ENCODE data around the gene CD44. TPM values are rescaled to one million over a fixed set of nuclear protein-coding genes. Genes with fewer than 3 reads are reported as not detected.

Gene CD44
- total RNA-seq, 1 donor from 2014 or later: 548 TPM

DNA sequence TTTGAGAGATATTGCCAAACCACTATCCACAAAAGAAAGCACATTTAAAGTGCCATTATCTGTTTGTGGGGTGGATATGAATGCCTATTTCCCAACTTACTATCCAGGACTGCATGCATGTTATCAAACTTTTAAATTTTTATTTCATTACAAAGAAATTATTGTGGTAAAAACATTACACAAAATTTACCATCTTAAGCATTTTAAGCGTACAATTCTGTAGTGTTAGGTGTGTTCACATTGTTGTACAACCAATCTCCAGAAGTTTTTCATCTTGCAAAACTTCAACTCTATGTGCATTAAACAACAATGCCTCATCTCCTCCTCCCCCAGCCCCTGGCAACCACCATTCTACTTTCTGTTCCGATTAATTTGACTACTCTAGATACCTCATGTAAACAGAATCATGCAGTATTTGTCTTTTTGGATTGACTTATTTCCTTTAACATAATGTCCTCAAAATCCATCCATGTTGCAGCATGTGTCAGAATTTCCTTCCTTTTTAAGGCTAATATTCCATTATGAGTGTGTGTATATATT, 17.6 kb upstream of the CD44 start:
- H3K9me3 ChIP-seq: no peaks in the 10 kb centered on the region
- no peaks in the 10 kb centered on the region for H3K27me3 ChIP-seq
- ATAC-seq (no peak), DNase-seq (no peak)
- H3K4me3 ChIP-seq: no peak overlapping the region
- no peak overlapping the region for H3K27ac ChIP-seq
- H3K4me1 ChIP-seq: peaks cover 4% of the 10 kb centered on the region
- TF ChIP-seq CTCF (IDR thresholded peaks at IDR 0.05): no peak
- H3K36me3 ChIP-seq: no peaks in the 10 kb centered on the region
- intact Hi-C loops (cut with DNase I): no loop called here

GRCh38 chr11:35122308-35122707, 16.7 kb upstream of the CD44 start:
- no peaks in the 10 kb centered on the region for H3K9me3 ChIP-seq
- TF ChIP-seq CTCF (IDR thresholded peaks at IDR 0.05): no peak
- intact Hi-C loops (cut with DNase I): no loop called here
- no peak overlapping the region for H3K4me3 ChIP-seq
- no peaks in the 10 kb centered on the region for H3K27me3 ChIP-seq
- no peaks in the 10 kb centered on the region for H3K4me1 ChIP-seq
- H3K36me3 ChIP-seq: no peaks in the 10 kb centered on the region
- ATAC-seq (no peak), DNase-seq (no peak)
- no peak overlapping the region for H3K27ac ChIP-seq

DNA sequence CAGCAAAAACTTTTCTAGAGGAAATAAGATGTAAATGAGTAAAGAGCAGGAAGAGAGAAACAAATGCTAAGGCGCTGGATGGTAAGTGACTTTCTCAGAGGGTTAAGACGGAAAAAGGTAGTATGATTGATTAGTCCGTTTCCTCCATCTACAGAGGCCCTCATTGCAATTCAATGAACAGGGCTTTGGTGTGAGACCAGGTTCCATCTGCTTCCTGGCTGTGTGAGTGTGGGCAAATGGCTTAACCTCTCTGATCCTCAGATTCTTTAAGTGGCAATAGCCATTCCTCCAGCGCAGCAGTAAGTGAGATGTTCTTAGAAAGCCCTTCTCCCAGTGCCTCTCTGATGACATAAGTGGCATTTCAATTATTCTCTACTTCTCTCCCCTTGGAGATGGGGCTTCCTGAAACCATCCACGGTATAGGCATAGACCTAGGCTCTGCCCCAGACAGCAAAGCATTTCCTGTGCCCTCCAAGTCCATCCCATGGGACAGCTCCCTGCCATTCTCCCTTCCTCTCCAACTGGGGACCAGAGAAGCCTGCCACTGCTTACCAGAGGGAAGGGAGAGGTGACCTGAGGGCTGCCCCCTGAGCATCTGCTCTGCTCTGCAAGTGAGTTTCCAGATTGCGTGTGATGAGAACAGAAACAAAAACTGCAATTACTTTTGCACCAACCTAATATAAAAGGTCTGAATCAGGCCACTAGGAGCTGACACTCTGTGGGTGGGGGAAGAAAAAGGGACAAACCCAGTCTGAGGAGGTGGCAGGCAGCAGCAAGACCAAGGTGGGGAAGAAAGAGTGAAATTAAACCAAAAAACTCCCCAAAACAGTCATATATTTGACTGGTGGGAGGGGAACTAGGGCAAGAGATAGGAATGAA, 12.7 kb upstream of the CD44 start:
- Histone ChIP-seq H3K27ac (no peak overlapping the region), H3K4me3 (no peak overlapping the region), H3K4me1 (no peaks in the 10 kb centered on the region), H3K36me3 (no peaks in the 10 kb centered on the region), H3K9me3 (no peaks in the 10 kb centered on the region), H3K27me3 (no peaks in the 10 kb centered on the region)
- no peak for ATAC-seq
- DNase-seq: no peak
- intact Hi-C loops (cut with DNase I): no loop called here
- TF ChIP-seq CTCF (IDR thresholded peaks at IDR 0.05): no peak

DNA sequence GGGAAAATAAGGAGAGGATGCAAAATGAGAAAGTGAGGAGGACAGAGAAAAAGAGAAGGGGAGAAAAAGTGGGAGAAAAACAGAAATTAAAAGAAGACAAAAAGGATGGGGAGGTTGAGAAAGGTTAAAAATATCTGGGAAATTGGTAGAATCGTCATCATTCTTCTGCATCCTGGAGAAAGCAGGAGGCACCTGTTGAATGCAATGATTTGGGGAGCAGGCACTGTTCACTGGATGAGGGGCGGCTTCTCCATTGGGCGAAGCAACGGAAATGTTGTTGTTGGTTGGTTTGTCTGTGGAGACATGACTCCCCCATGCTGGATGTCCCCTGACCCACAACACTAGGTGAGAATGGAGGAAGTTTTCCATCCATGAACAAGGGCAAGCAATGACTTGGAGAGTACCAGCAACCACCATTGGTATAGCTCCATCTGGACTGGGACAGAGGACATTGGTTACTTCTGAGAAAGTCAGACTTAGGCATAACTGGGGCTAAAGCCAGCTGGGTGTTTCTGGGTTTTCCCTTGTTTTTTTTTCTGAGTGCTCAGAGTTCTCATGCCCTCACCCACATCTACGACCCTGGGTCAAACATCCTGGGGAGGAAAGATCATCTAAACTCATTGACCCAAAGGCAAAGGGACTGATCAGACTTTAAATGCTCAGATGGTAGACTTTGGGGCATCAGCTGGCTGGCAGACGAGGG, 11.9 kb upstream of the CD44 start:
- TF ChIP-seq CTCF (IDR thresholded peaks at IDR 0.05): no peak
- no peak for ATAC-seq
- intact Hi-C loops (cut with DNase I): no loop called here
- Histone ChIP-seq H3K9me3 (no peaks in the 10 kb centered on the region), H3K27me3 (no peaks in the 10 kb centered on the region), H3K4me1 (no peaks in the 10 kb centered on the region), H3K36me3 (no peaks in the 10 kb centered on the region), H3K4me3 (no peak overlapping the region), H3K27ac (no peak overlapping the region)
- DNase-seq: no peak

DNA sequence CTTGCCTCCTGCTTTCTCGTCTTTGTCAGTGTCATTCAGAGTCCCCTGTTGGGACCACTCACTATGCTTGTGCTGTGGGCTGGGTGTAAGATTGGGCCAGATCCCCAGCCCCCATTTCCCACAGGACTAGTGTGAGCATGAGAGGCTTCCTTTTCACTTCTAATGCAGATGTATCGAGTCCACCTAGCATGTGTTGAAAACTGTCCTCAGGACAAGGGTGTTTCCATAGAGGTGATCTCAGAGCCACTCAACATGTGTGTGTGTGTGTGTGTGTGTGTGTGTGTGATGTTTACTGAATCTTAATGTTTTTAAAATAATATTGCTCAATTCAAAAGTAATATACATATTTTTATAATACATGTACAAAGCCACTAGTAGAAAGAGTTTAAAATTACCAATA, 11.4 kb upstream of the CD44 start:
- intact Hi-C loops (cut with DNase I): no loop called here
- no peaks in the 10 kb centered on the region for H3K9me3 ChIP-seq
- no peaks in the 10 kb centered on the region for H3K36me3 ChIP-seq
- ATAC-seq: no peak
- H3K27me3 ChIP-seq: no peaks in the 10 kb centered on the region
- H3K4me3 ChIP-seq: no peak overlapping the region
- DNase-seq: no peak
- TF ChIP-seq CTCF (IDR thresholded peaks at IDR 0.05): no peak
- H3K4me1 ChIP-seq: no peaks in the 10 kb centered on the region
- H3K27ac ChIP-seq: no peak overlapping the region

All from upper lobe of right lung (tissue), 1 donor.